Heart right ventricle (tissue), 16 donors: ENCODE measurements around the gene TSPOAP1. TPM values are rescaled to one million over a fixed set of nuclear protein-coding genes. Genes with fewer than 3 reads are reported as not detected.

ENCODE experiments used
- ATAC-seq, 8 donors: fragments of 200-7000 bp; cut with Tn5 transposase; one replicate each; pipeline ENCODE4 v1.9.1; 2020; ENCODE audit warnings: mild to moderate bottlenecking in 8 of 8, moderate library complexity in 8 of 8, moderate number of reproducible peaks in 1 of 8
- DNase-seq, 2 donors: peaks; one replicate each; pipeline ENCODE4 v3.0.0-alpha.2; 2020
- H3K27ac ChIP-seq, 10 donors: fragments of 200-600 bp; sonication (generic) in 2 of 10; one replicate each; pipeline versions ENCODE4 v1.5.0 to v1.8.0; 2020 to 2022; ENCODE audit warnings: mild to moderate bottlenecking in 3 of 10
- H3K27me3 ChIP-seq, 7 donors: fragments of 200-600 bp; one replicate each; pipeline ENCODE4 v1.8.0; 2021 to 2022; ENCODE audit warnings: mild to moderate bottlenecking in 2 of 7
- H3K36me3 ChIP-seq, 9 donors: fragments of 200-600 bp; sonication (generic) in 1 of 9; one replicate each; pipeline versions ENCODE4 v1.5.0 to v1.8.0; 2020 to 2022; ENCODE audit warnings: mild to moderate bottlenecking in 2 of 9
- H3K4me1 ChIP-seq, 9 donors: fragments of 200-600 bp; sonication (generic) in 1 of 9; one replicate each; pipeline versions ENCODE4 v1.5.0 to v1.8.0; 2020 to 2022; ENCODE audit warnings: mild to moderate bottlenecking in 4 of 9
- H3K4me3 ChIP-seq, 10 donors: fragments of 200-600 bp; sonication (generic) in 2 of 10; one replicate each; pipeline versions ENCODE4 v1.5.0 to v1.8.0; 2020 to 2022; ENCODE audit warnings: mild to moderate bottlenecking in 7 of 10, moderate library complexity in 2 of 10
- H3K9me3 ChIP-seq, 11 donors: fragments of 200-600 bp in 10 of 11; sonication (generic) in 2 of 11; one replicate each; pipeline versions ENCODE4 v1.5.0 to v1.8.0; 2013 to 2022; ENCODE audit warnings: mild to moderate bottlenecking in 2 of 11, control low read depth in 1 of 11, moderate library complexity in 1 of 11
- WGBS, 2 donors: extraction: QIAGEN DNeasy Blood & Tissue Kit; methylation state at CpG; one replicate each; pipeline ENCODE4 v1.1.7; 2013; ENCODE audit warnings: inconsistent platforms in 1 of 2; 5-methylcytosine and 5-hydroxymethylcytosine counted together
- intact Hi-C, 10 donors: fragments of 100-400 bp; cut with DNase I; formaldehyde crosslinking; loops; one replicate each; pipeline versions ENCODE4 v1.11.1 to v1.14.2; 2022
- polyA plus RNA-seq, 2 donors: library from polyadenylated mRNA; stranded (reverse); fragments of 200-250 nt; gene quantifications; one replicate each; pipeline ENCODE4 v1.2.3, GENCODE V29; 2013
- total RNA-seq, 10 donors: library from RNA; stranded (reverse); fragmentation: NEBNext Ultra II Directional in 3 of 10; extraction: Animal tissue kit (Norgen Biotek cat#: 25700) in 3 of 10; gene quantifications; one replicate each; pipeline versions ENCODE4 v1.2.1 to v1.2.4, GENCODE V29; 2021 to 2023
- TF ChIP-seq, protein P1 (sequence below), 9 donors: fragments of 200-600 bp; sonication (generic) in 2 of 9; IDR thresholded peaks; one replicate each; pipeline versions ENCODE4 v1.5.0 to v1.8.0; 2021 to 2022; ENCODE audit warnings: antibody characterized with exemption in 9 of 9, mild to moderate bottlenecking in 5 of 9, moderate library complexity in 1 of 9
- donor health status: Arrhythmogenic right ventricular cardiomyopathy.
- donor health status: ischemic (EF 13 %, LVEDD 7.1; RV severe dilation, severe dysfunction).
- donor health status: healthy with polysubstance abuse.
- donor health status: DM: no; HTN: yes; CAD: no.
- donor health status: DM: no; HTN: no; CAD: no.
- donor health status: ischemic (EF 25% LVEDD 6.9; RV normal size, moderate dysfunction).
- donor health status: ischemic (EF 25% LVEDD 5.7; RV mildly dilated, moderate dysfunction).
- donor health status: healthy.
- donor health status: DM: yes; HTN: yes; CAD: no.
- donor health status: Ischemic cardiomyopathy.
- donor health status: ischemic (EF 35%, LVEDD 5.7; RV mildly dilated, moderate dysfunction).
- donor health status: nonischemic (EF 11% LVEDD 7.7; RV severe dilation, severe dysfunction).
- donor health status: DM: yes; HTN: yes; CAD: no.
- donor health status: PGD.
- donor health status: ischemic (EF 29% LVEDD 5.4; RV normal size, mild dysfunction).
- donor health status: nonischemic (EF 23%, LVEDD 6.1; RV moderate dilation, normal function).

TSPOAP1 gene
- total and polyA plus RNA-seq, 12 donors = 1.6 to 35.6 (median 12.4) TPM

GRCh38 chr17:58301504-58302150 is 27.0 kb downstream of the TSPOAP1 start:
- no peak for DNase-seq
- intact Hi-C loops = loop anchor here in 2 of 10 donors (10.0 kb wide), 1 partner anchor 143 kb away; no protein-coding TSS in a partner anchor
- no peak overlapping the region for H3K27ac ChIP-seq

GRCh38 chr17:58300336-58300735 is 28.3 kb downstream of the TSPOAP1 start:
- Histone ChIP-seq H3K4me3 (no peak overlapping the region), H3K27me3 (peaks cover 0 to 26% (median 0%) of the 10 kb centered on the region in 7 donors), H3K36me3 (no peaks in the 10 kb centered on the region), H3K4me1 (peaks cover 0 to 4% (median 0%) of the 10 kb centered on the region in 9 donors), H3K9me3 (peaks cover 0 to 16% (median 3%) of the 10 kb centered on the region in 11 donors), H3K27ac (no peak overlapping the region)
- intact Hi-C loops = loop anchor here in 2 of 10 donors (10.0 kb wide), 1 partner anchor 144 kb away; no protein-coding TSS in a partner anchor
- DNase-seq = no peak
- no peak for ATAC-seq
- TF ChIP-seq, protein P1, sequence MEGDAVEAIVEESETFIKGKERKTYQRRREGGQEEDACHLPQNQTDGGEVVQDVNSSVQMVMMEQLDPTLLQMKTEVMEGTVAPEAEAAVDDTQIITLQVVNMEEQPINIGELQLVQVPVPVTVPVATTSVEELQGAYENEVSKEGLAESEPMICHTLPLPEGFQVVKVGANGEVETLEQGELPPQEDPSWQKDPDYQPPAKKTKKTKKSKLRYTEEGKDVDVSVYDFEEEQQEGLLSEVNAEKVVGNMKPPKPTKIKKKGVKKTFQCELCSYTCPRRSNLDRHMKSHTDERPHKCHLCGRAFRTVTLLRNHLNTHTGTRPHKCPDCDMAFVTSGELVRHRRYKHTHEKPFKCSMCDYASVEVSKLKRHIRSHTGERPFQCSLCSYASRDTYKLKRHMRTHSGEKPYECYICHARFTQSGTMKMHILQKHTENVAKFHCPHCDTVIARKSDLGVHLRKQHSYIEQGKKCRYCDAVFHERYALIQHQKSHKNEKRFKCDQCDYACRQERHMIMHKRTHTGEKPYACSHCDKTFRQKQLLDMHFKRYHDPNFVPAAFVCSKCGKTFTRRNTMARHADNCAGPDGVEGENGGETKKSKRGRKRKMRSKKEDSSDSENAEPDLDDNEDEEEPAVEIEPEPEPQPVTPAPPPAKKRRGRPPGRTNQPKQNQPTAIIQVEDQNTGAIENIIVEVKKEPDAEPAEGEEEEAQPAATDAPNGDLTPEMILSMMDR (IDR thresholded peaks at IDR 0.05) = no peak
- WGBS, 2 donors = 80 to 88% methylated on average over 6 of the region's 6 CpGs

More at GRCh38 chr17:58301504-58302150, 27.0 kb downstream of the TSPOAP1 start:
- no peak for ATAC-seq
- peaks cover 0 to 29% (median 0%) of the 10 kb centered on the region in 7 donors for H3K27me3 ChIP-seq
- WGBS, 2 donors = 79 to 80% methylated on average over 16 of the region's 16 CpGs
- H3K36me3 ChIP-seq = no peaks in the 10 kb centered on the region
- H3K4me1 ChIP-seq = peaks cover 0 to 4% (median 0%) of the 10 kb centered on the region in 9 donors
- TF ChIP-seq, protein P1 (IDR thresholded peaks at IDR 0.05) = no peak
- H3K4me3 ChIP-seq = no peak overlapping the region
- peaks cover 0 to 16% (median 3%) of the 10 kb centered on the region in 11 donors for H3K9me3 ChIP-seq

GRCh38 chr17:58294034-58294433 is 34.6 kb downstream of the TSPOAP1 start:
- intact Hi-C loops = loop anchor here in 1 of 10 donors (10.0 kb wide), 1 partner anchor 59 kb away; the partner anchor contains the start of gene LPO
- no peaks in the 10 kb centered on the region for H3K36me3 ChIP-seq

GRCh38 chr17:58291246-58291645 is 37.3 kb downstream of the TSPOAP1 start:
- TF ChIP-seq, protein P1 (IDR thresholded peaks at IDR 0.05) = no peak
- Histone ChIP-seq H3K4me3 (no peak overlapping the region), H3K9me3 (peaks cover 0 to 5% (median 0%) of the 10 kb centered on the region in 11 donors), H3K27me3 (peaks cover 0 to 66% (median 33%) of the 10 kb centered on the region in 7 donors), H3K4me1 (no peaks in the 10 kb centered on the region), H3K36me3 (no peaks in the 10 kb centered on the region), H3K27ac (no peak overlapping the region)
- ATAC-seq = no peak
- intact Hi-C loops = loop anchor here in 1 of 10 donors (10.0 kb wide), 1 partner anchor 56 kb away; the partner anchor contains the start of gene LPO
- DNase-seq = no peak
- WGBS, 2 donors = 82 to 83% methylated on average over 5 of the region's 5 CpGs

More at GRCh38 chr17:58294034-58294433, 34.6 kb downstream of the TSPOAP1 start:
- H3K27ac ChIP-seq = no peak overlapping the region
- H3K27me3 ChIP-seq = peaks cover 0 to 42% (median 15%) of the 10 kb centered on the region in 7 donors
- no peak overlapping the region for H3K4me3 ChIP-seq
- H3K4me1 ChIP-seq = no peaks in the 10 kb centered on the region
- peaks cover 0 to 20% (median 3%) of the 10 kb centered on the region in 11 donors for H3K9me3 ChIP-seq
- DNase-seq = no peak
- no peak for ATAC-seq
- TF ChIP-seq, protein P1 (IDR thresholded peaks at IDR 0.05) = no peak
- WGBS, 2 donors = 85 to 90% methylated on average over 1 of the region's 1 CpG
